Keratinocyte (primary cell): Measurements from ENCODE around the gene VTI1A. TPM values are rescaled to one million over a fixed set of nuclear protein-coding genes. Genes with fewer than 3 reads are reported as not detected.
A peak's percentile ranks its signal among the peaks of the same experiment; 100 is the strongest.

Experiments
- DNase-seq: peaks from one replicate; pipeline ENCODE4 v3.0.0-alpha.2; 2011; ENCODE audit warnings: low read depth, missing footprints, low spot score
- FAIRE-seq: peaks from 2 replicates; lab custom pipeline; 2011; peaks lifted over from hg19 to GRCh38; lab: Jason Lieb, UNC
- H2AFZ ChIP-seq: 2 replicates; pipeline ENCODE4 v1.6.0; 2012; ENCODE audit warnings: low read length, control low read depth, inconsistent platforms; ENCODE audit not compliant: control insufficient read depth
- H3K27ac ChIP-seq: 2 replicates; pipeline ENCODE4 v1.5.1; 2011; ENCODE audit warnings: low read length; ENCODE audit not compliant: control insufficient read depth, insufficient read depth
- H3K27me3 ChIP-seq: 3 replicates; pipeline ENCODE4 v1.6.0; 2011; ENCODE audit warnings: low read length; ENCODE audit not compliant: control insufficient read depth, insufficient read depth; ENCODE audit errors: extremely low read depth
- H3K36me3 ChIP-seq, 2 experiments: 2 replicates in 1 of 2; 3 replicates in 1 of 2; pipeline ENCODE4 v1.5.1; 2011; ENCODE audit warnings: low read length in 2 of 2, mild to moderate bottlenecking in 1 of 2; ENCODE audit not compliant: control insufficient read depth in 2 of 2, insufficient read depth in 2 of 2; ENCODE audit errors: extremely low read depth in 1 of 2
- H3K4me1 ChIP-seq: 3 replicates; pipeline ENCODE4 v1.5.1; 2011; ENCODE audit warnings: low read length; ENCODE audit not compliant: control insufficient read depth, insufficient read depth; ENCODE audit errors: extremely low read depth
- H3K4me2 ChIP-seq: 3 replicates; pipeline ENCODE4 v1.6.0; 2011; ENCODE audit warnings: low read depth, low read length; ENCODE audit not compliant: control insufficient read depth, insufficient read depth; ENCODE audit errors: extremely low read depth
- H3K4me3 ChIP-seq, 3 experiments: fragments of 200-600 bp in 1 of 3; sonication (generic) in 1 of 3; 2 replicates in 2 of 3; 3 replicates in 1 of 3; pipeline ENCODE4 v1.5.1; 2011 to 2016; ENCODE audit warnings: low read length in 3 of 3, mild to moderate bottlenecking in 3 of 3, control low read depth in 2 of 3, inconsistent platforms in 1 of 3, low read depth in 1 of 3, mixed read lengths in 1 of 3, mixed run types in 1 of 3, moderate library complexity in 1 of 3; ENCODE audit not compliant: control insufficient read depth in 2 of 3, insufficient read depth in 2 of 3; ENCODE audit errors: extremely low read depth in 1 of 3
- H3K79me2 ChIP-seq: 2 replicates; pipeline ENCODE4 v1.6.0; 2012; ENCODE audit warnings: low read length; ENCODE audit not compliant: control insufficient read depth, insufficient read depth
- H3K9ac ChIP-seq: 3 replicates; pipeline ENCODE4 v1.6.0; 2011; ENCODE audit warnings: low read length; ENCODE audit not compliant: control insufficient read depth, insufficient read depth; ENCODE audit errors: extremely low read depth
- H3K9me1 ChIP-seq: 3 replicates; pipeline ENCODE4 v1.6.0; 2011; ENCODE audit warnings: low read length; ENCODE audit not compliant: control insufficient read depth, insufficient read depth; ENCODE audit errors: extremely low read depth
- H3K9me3 ChIP-seq: 2 replicates; pipeline ENCODE4 v1.5.1; 2012; ENCODE audit warnings: low read depth, low read length; ENCODE audit not compliant: control insufficient read depth
- H4K20me1 ChIP-seq: 3 replicates; pipeline ENCODE4 v1.6.0; 2011; ENCODE audit warnings: low read length; ENCODE audit not compliant: control insufficient read depth, insufficient read depth; ENCODE audit errors: extremely low read depth
- CTCF ChIP-seq, 3 experiments: IDR thresholded peaks in 1 of 3; conservative IDR thresholded peaks in 1 of 3; optimal IDR thresholded peaks in 1 of 3; 2 replicates in 2 of 3; 3 replicates in 1 of 3; pipeline versions ENCODE3 to v1.5.1; 2011; ENCODE audit warnings: low read length in 3 of 3, mild to moderate bottlenecking in 3 of 3, moderate library complexity in 2 of 3, control low read depth in 1 of 3, inconsistent platforms in 1 of 3; ENCODE audit not compliant: insufficient read depth in 2 of 3; ENCODE audit errors: extremely low read depth in 1 of 3
- EZH2 ChIP-seq: IDR thresholded peaks from one replicate; pipeline ENCODE4 v1.6.1; 2012; ENCODE audit warnings: inconsistent platforms, mild to moderate bottlenecking, low read length, moderate library complexity
- dilution Hi-C: fragments of 300-500 bp; cut with MboI; formaldehyde crosslinking; loops from one replicate; pipeline ENCODE4 v1.7.0; 2020; ENCODE audit warnings: low sequenced_read_pairs; ENCODE audit not compliant: extremely low pct_ligation_motif_present
- polyA plus RNA-seq, 5 experiments: library from polyadenylated mRNA; depleted of rRNA in 3 of 5; stranded (reverse) in 3 of 5; stranded (forward) in 1 of 5; unstranded in 1 of 5; fragments of >200 nt; gene quantifications; 1 replicate in 1 of 5; 2 replicates in 3 of 5; 3 replicates in 1 of 5; pipeline versions ENCODE4 v1.2.1 to v1.2.3, GENCODE V29; 2011 to 2012; ENCODE audit warnings: missing spikeins in 2 of 5, low read depth in 1 of 5, low replicate concordance in 1 of 5

VTI1A gene
- polyA plus RNA-seq, 1 donor (not counting 4 experiments of a cell fraction or from before 2014, with no cell fraction given), result 18.5 TPM

GRCh38 chr10:112765717-112766235 lies 318.8 kb downstream of the VTI1A start:
- DNase-seq, result no peak
- H4K20me1 ChIP-seq, result no peaks in the 10 kb centered on the region
- H3K27me3 ChIP-seq, result no peaks in the 10 kb centered on the region
- TF ChIP-seq EZH2, result no peak
- no peak for TF ChIP-seq CTCF (optimal IDR thresholded peaks at IDR 0.05 in 1 of 3, IDR thresholded peaks at IDR 0.05 in 1 of 3, conservative IDR thresholded peaks at IDR 0.05 in 1 of 3; ENCODE audit: extremely low read depth in 1 of 3, insufficient read depth in 2 of 3, low read length in 3 of 3)
- no peaks in the 10 kb centered on the region for H3K79me2 ChIP-seq
- dilution Hi-C loops, result no loop called here
- H3K9ac ChIP-seq, result no peak overlapping the region
- no peak overlapping the region for H3K4me3 ChIP-seq
- H3K27ac ChIP-seq, result no peak overlapping the region
- no peaks in the 10 kb centered on the region for H3K36me3 ChIP-seq
- H3K4me2 ChIP-seq, result no peak overlapping the region
- H3K9me3 ChIP-seq, result no peaks in the 10 kb centered on the region
- no peak overlapping the region for H2AFZ ChIP-seq
- peaks cover 24% of the 10 kb centered on the region for H3K4me1 ChIP-seq
- no peaks in the 10 kb centered on the region for H3K9me1 ChIP-seq
- no peak for FAIRE-seq

GRCh38 chr10:112766636-112767035 lies 319.6 kb downstream of the VTI1A start:
- peak; percentile 49 for FAIRE-seq
- Histone ChIP-seq H3K36me3 (no peaks in the 10 kb centered on the region), H4K20me1 (no peaks in the 10 kb centered on the region), H3K4me3 (no peak overlapping the region), H3K27ac (no peak overlapping the region), H3K79me2 (no peaks in the 10 kb centered on the region), H3K9me3 (no peaks in the 10 kb centered on the region), H3K9ac (no peak overlapping the region), H3K4me2 (peak overlapping the region; percentile 63), H3K9me1 (no peaks in the 10 kb centered on the region), H2AFZ (no peak overlapping the region), H3K4me1 (peaks cover 24% of the 10 kb centered on the region), H3K27me3 (no peaks in the 10 kb centered on the region)
- peak; percentile 33 for DNase-seq
- no peak for TF ChIP-seq CTCF (optimal IDR thresholded peaks at IDR 0.05 in 1 of 3, IDR thresholded peaks at IDR 0.05 in 1 of 3, conservative IDR thresholded peaks at IDR 0.05 in 1 of 3; ENCODE audit: extremely low read depth in 1 of 3, insufficient read depth in 2 of 3, low read length in 3 of 3)
- TF ChIP-seq EZH2, result no peak
- dilution Hi-C loops, result no loop called here
